Peyer's patch (tissue), 4 donors: ENCODE results near the gene TKFC. TPM values are rescaled to one million over a fixed set of nuclear protein-coding genes. Genes with fewer than 3 reads are reported as not detected.
A peak's percentile ranks its signal among the peaks of the same experiment; 100 is the strongest.

Experiments
- DNase-seq, 3 donors: peaks; one replicate each; pipeline ENCODE4 v3.0.0-alpha.2; 2017 to 2019
- H3K27ac ChIP-seq, 4 donors: fragments of 200-600 bp; sonication (generic); one replicate each; pipeline ENCODE4 v1.5.1; 2016 to 2019
- H3K27me3 ChIP-seq, 2 donors: fragments of 200-600 bp; sonication (generic); one replicate each; pipeline ENCODE4 v1.5.1; 2019
- H3K36me3 ChIP-seq, 3 donors: fragments of 200-600 bp; sonication (generic); one replicate each; pipeline ENCODE4 v1.5.1; 2016 to 2019
- H3K4me1 ChIP-seq, 4 donors: fragments of 200-600 bp; sonication (generic); one replicate each; pipeline ENCODE4 v1.5.1; 2016 to 2019
- H3K4me3 ChIP-seq, 4 donors: fragments of 200-600 bp; sonication (generic); 1 replicate in 3 of 4; 2 replicates in 1 of 4; pipeline ENCODE4 v1.5.1; 2016 to 2019; ENCODE audit warnings: mild to moderate bottlenecking in 1 of 4
- H3K9me3 ChIP-seq, 4 donors: fragments of 200-600 bp; sonication (generic); one replicate each; pipeline ENCODE4 v1.5.1; 2016 to 2019; ENCODE audit warnings: mild to moderate bottlenecking in 1 of 4
- CTCF ChIP-seq, 6 experiments: fragments of 450-650 bp in 4 of 6; fragments of 200-600 bp in 2 of 6; sonication (generic) in 1 of 6; IDR thresholded peaks; one replicate each; pipeline ENCODE4 v1.5.1; 2017 to 2019; ENCODE audit warnings: antibody characterized with exemption in 6 of 6, mild to moderate bottlenecking in 3 of 6, moderate library complexity in 1 of 6
- POLR2A ChIP-seq, 2 donors: fragments of 450-650 bp; IDR thresholded peaks; one replicate each; pipeline ENCODE4 v1.5.1; 2017; ENCODE audit warnings: antibody characterized with exemption in 2 of 2, mild to moderate bottlenecking in 2 of 2, moderate library complexity in 2 of 2
- total RNA-seq, 4 donors: library from RNA; depleted of rRNA; stranded (reverse); fragments of >200 nt; gene quantifications; one replicate each; pipeline ENCODE4 v1.1.0, GENCODE V29; 2016

Gene TKFC
- total RNA-seq, 4 donors from 2014 or later, result 172 to 755 (median 689) TPM

GRCh38 chr11:61342207-61342803 is 9.3 kb downstream of the TKFC start:
- Histone ChIP-seq H3K27ac (no peak overlapping the region), H3K36me3 (peaks cover 0 to 77% (median 0%) of the 10 kb centered on the region in 3 donors), H3K27me3 (no peaks in the 10 kb centered on the region), H3K9me3 (no peaks in the 10 kb centered on the region), H3K4me1 (peaks cover 0 to 3% (median 0%) of the 10 kb centered on the region in 4 donors), H3K4me3 (no peak overlapping the region)
- TF ChIP-seq POLR2A (IDR thresholded peaks at IDR 0.05), result no peak
- no peak for TF ChIP-seq CTCF (IDR thresholded peaks at IDR 0.05)
- no peak for DNase-seq

- DNase-seq, result no peak
- TF ChIP-seq CTCF (IDR thresholded peaks at IDR 0.05), result no peak
- H3K27ac ChIP-seq, result no peak overlapping the region
- no peaks in the 10 kb centered on the region for H3K9me3 ChIP-seq
- peaks cover 0 to 74% (median 0%) of the 10 kb centered on the region in 3 donors for H3K36me3 ChIP-seq
- H3K27me3 ChIP-seq, result no peaks in the 10 kb centered on the region
- H3K4me1 ChIP-seq, result peaks cover 0 to 3% (median 0%) of the 10 kb centered on the region in 4 donors
- no peak overlapping the region for H3K4me3 ChIP-seq
Observed at GRCh38 chr11:61343792-61344745, 11.0 kb downstream of the TKFC start.

GRCh38 chr11:61345170-61345610 is 12.2 kb downstream of the TKFC start:
- TF ChIP-seq POLR2A (IDR thresholded peaks at IDR 0.05) (no peak), CTCF (IDR thresholded peaks at IDR 0.05) (no peak)
- Histone ChIP-seq H3K27ac (peak overlapping the region in 1 of 4 donors; percentile 2), H3K9me3 (no peaks in the 10 kb centered on the region), H3K4me1 (peaks cover 0 to 3% (median 0%) of the 10 kb centered on the region in 4 donors), H3K27me3 (no peaks in the 10 kb centered on the region), H3K4me3 (no peak overlapping the region), H3K36me3 (peaks cover 0 to 75% (median 0%) of the 10 kb centered on the region in 3 donors)
- DNase-seq, result no peak

- no peak for DNase-seq
- H3K27me3 ChIP-seq, result no peaks in the 10 kb centered on the region
- no peaks in the 10 kb centered on the region for H3K9me3 ChIP-seq
- H3K4me3 ChIP-seq, result no peak overlapping the region
- no peak for TF ChIP-seq POLR2A (IDR thresholded peaks at IDR 0.05)
- no peak for TF ChIP-seq CTCF (IDR thresholded peaks at IDR 0.05)
- H3K36me3 ChIP-seq, result peaks cover 0 to 77% (median 0%) of the 10 kb centered on the region in 3 donors
- peak overlapping the region in 1 of 4 donors; percentile 2 for H3K27ac ChIP-seq
- peaks cover 0 to 3% (median 0%) of the 10 kb centered on the region in 4 donors for H3K4me1 ChIP-seq
Observed at GRCh38 chr11:61345954-61346843, 13.2 kb downstream of the TKFC start.

GRCh38 chr11:61347916-61348461 is 15.0 kb downstream of the TKFC start:
- H3K4me3 ChIP-seq, result no peak overlapping the region
- DNase-seq, result no peak
- H3K27ac ChIP-seq, result no peak overlapping the region
- TF ChIP-seq CTCF (IDR thresholded peaks at IDR 0.05), result no peak
- no peak for TF ChIP-seq POLR2A (IDR thresholded peaks at IDR 0.05)
- peaks cover 0 to 78% (median 0%) of the 10 kb centered on the region in 3 donors for H3K36me3 ChIP-seq
- no peaks in the 10 kb centered on the region for H3K27me3 ChIP-seq
- no peaks in the 10 kb centered on the region for H3K9me3 ChIP-seq
- H3K4me1 ChIP-seq, result peaks cover 0 to 3% (median 0%) of the 10 kb centered on the region in 4 donors
